Smooth muscle cell (in vitro differentiated cells): Measurements from ENCODE around the gene TYROBP. TPM values are rescaled to one million over a fixed set of nuclear protein-coding genes. Genes with fewer than 3 reads are reported as not detected.

Experiments used
- DNase-seq: peaks from one replicate; lab custom pipeline; 2025; ENCODE audit not compliant: unreplicated experiment; lab: John Stamatoyannopoulos, UW
- H2AFZ ChIP-seq: fragments of 200-600 bp; sonication (generic); 2 replicates; pipeline ENCODE4 v1.6.0; 2016; ENCODE audit warnings: antibody characterized with exemption, low read depth, mild to moderate bottlenecking
- H3F3A ChIP-seq: fragments of 200-600 bp; sonication (generic); 2 replicates; pipeline ENCODE4 v1.6.0; 2017; ENCODE audit warnings: antibody characterized with exemption, low read depth
- H3K27ac ChIP-seq: fragments of 200-600 bp; sonication (generic); 2 replicates; pipeline ENCODE4 v1.5.1; 2016; ENCODE audit warnings: low read depth, mild to moderate bottlenecking
- H3K27me3 ChIP-seq: fragments of 200-600 bp; sonication (generic); 2 replicates; pipeline ENCODE4 v1.6.1; 2016; ENCODE audit warnings: low read depth, mild to moderate bottlenecking
- H3K36me3 ChIP-seq: fragments of 200-600 bp; sonication (generic); 2 replicates; pipeline ENCODE4 v1.5.1; 2016; ENCODE audit warnings: low read depth
- H3K4me1 ChIP-seq: fragments of 200-600 bp; sonication (generic); 2 replicates; pipeline ENCODE4 v1.5.1; 2016; ENCODE audit warnings: low read depth
- H3K4me2 ChIP-seq: fragments of 200-600 bp; sonication (generic); 2 replicates; pipeline ENCODE4 v1.6.0; 2016; ENCODE audit warnings: mild to moderate bottlenecking
- H3K4me3 ChIP-seq: fragments of 200-600 bp; sonication (generic); 2 replicates; pipeline ENCODE4 v1.5.1; 2016; ENCODE audit warnings: mild to moderate bottlenecking
- H3K79me2 ChIP-seq: fragments of 200-600 bp; sonication (generic); 2 replicates; pipeline ENCODE4 v1.6.0; 2016; ENCODE audit warnings: low read depth, mild to moderate bottlenecking
- H3K9ac ChIP-seq: fragments of 200-600 bp; sonication (generic); 2 replicates; pipeline ENCODE4 v1.6.0; 2016; ENCODE audit warnings: low read depth
- H3K9me3 ChIP-seq: fragments of 200-600 bp; sonication (generic); replicated peaks from 2 replicates; pipeline ENCODE4 v1.5.1; 2016; ENCODE audit warnings: low read depth
- H4K20me1 ChIP-seq: fragments of 200-600 bp; sonication (generic); 2 replicates; pipeline ENCODE4 v1.6.0; 2016; ENCODE audit warnings: low read depth
- CTCF ChIP-seq: fragments of 200-600 bp; sonication (generic); IDR thresholded peaks from 2 replicates; pipeline ENCODE4 v1.5.1; 2017; ENCODE audit warnings: borderline replicate concordance, mild to moderate bottlenecking, antibody characterized with exemption; ENCODE audit not compliant: insufficient read depth, poor library complexity, severe bottlenecking
- WGBS: methylation state at CpG from one replicate; pipeline ENCODE4 v1.1.7; 2016; ENCODE audit warnings: low lambda C conversion rate; 5-methylcytosine and 5-hydroxymethylcytosine counted together
- polyA plus RNA-seq: library from polyadenylated mRNA; unstranded; fragments of >200 nt; fragmentation: Nextera tagmentation; extraction: Ambion mirVana; gene quantifications from 2 replicates; pipeline ENCODE4 v1.2.1, GENCODE V29; 2016
- total RNA-seq: library from RNA; depleted of rRNA; stranded (reverse); fragments of >200 nt; gene quantifications from 2 replicates; pipeline ENCODE4 v1.2.3, GENCODE V29; 2014

TYROBP gene
- total and polyA plus RNA-seq, 2 experiments from 2014 or later: not detected

GRCh38 chr19:35919306-35919705 lies 11.2 kb upstream of the TYROBP start:
- no peaks in the 10 kb centered on the region for H4K20me1 ChIP-seq
- H2AFZ ChIP-seq: no peak overlapping the region
- 90% methylated on average over 11 of the region's 11 CpGs for WGBS
- no peak overlapping the region for H3K4me2 ChIP-seq
- no peaks in the 10 kb centered on the region for H3K36me3 ChIP-seq
- TF ChIP-seq CTCF: no peak
- H3K9ac ChIP-seq: no peak overlapping the region
- H3F3A ChIP-seq: no peaks in the 10 kb centered on the region
- no peak overlapping the region for H3K27ac ChIP-seq
- H3K4me3 ChIP-seq: no peak overlapping the region
- DNase-seq: no peak
- H3K4me1 ChIP-seq: no peaks in the 10 kb centered on the region
- no peaks in the 10 kb centered on the region for H3K79me2 ChIP-seq
- no peaks in the 10 kb centered on the region for H3K27me3 ChIP-seq
- H3K9me3 ChIP-seq: no peaks in the 10 kb centered on the region

GRCh38 chr19:35915443-35915842 lies 7.3 kb upstream of the TYROBP start:
- Histone ChIP-seq H3K9me3 (no peaks in the 10 kb centered on the region), H3K36me3 (no peaks in the 10 kb centered on the region), H3F3A (no peaks in the 10 kb centered on the region), H2AFZ (no peak overlapping the region), H3K27ac (no peak overlapping the region), H3K4me2 (no peak overlapping the region), H3K4me1 (no peaks in the 10 kb centered on the region), H3K9ac (no peak overlapping the region), H3K4me3 (no peak overlapping the region), H3K27me3 (no peaks in the 10 kb centered on the region), H4K20me1 (no peaks in the 10 kb centered on the region), H3K79me2 (no peaks in the 10 kb centered on the region)
- DNase-seq: no peak
- TF ChIP-seq CTCF: no peak
- WGBS: 76% methylated on average over 3 of the region's 3 CpGs

GRCh38 chr19:35913589-35913988 lies 5.5 kb upstream of the TYROBP start:
- Histone ChIP-seq H3K27ac (no peak overlapping the region), H4K20me1 (no peaks in the 10 kb centered on the region), H3K9ac (no peak overlapping the region), H3K4me3 (no peak overlapping the region), H3K79me2 (no peaks in the 10 kb centered on the region), H3F3A (no peaks in the 10 kb centered on the region), H3K9me3 (no peaks in the 10 kb centered on the region), H3K4me2 (no peak overlapping the region), H2AFZ (no peak overlapping the region), H3K27me3 (no peaks in the 10 kb centered on the region), H3K36me3 (no peaks in the 10 kb centered on the region), H3K4me1 (no peaks in the 10 kb centered on the region)
- 36% methylated on average over 7 of the region's 7 CpGs for WGBS
- DNase-seq: no peak
- TF ChIP-seq CTCF: no peak

GRCh38 chr19:35911790-35912189 lies 3.7 kb upstream of the TYROBP start:
- Histone ChIP-seq H3K79me2 (no peaks in the 10 kb centered on the region), H3K27ac (no peak overlapping the region), H2AFZ (no peak overlapping the region), H3K4me1 (no peaks in the 10 kb centered on the region), H3K4me3 (no peak overlapping the region), H3K36me3 (no peaks in the 10 kb centered on the region), H3K9ac (no peak overlapping the region), H3K4me2 (no peak overlapping the region), H3K9me3 (no peaks in the 10 kb centered on the region), H4K20me1 (no peaks in the 10 kb centered on the region), H3F3A (no peaks in the 10 kb centered on the region), H3K27me3 (no peaks in the 10 kb centered on the region)
- DNase-seq: no peak
- 89% methylated on average over 5 of the region's 5 CpGs for WGBS
- no peak for TF ChIP-seq CTCF
